ENCODE data around the gene EPHA7. TPM values are rescaled to one million over a fixed set of nuclear protein-coding genes. Genes with fewer than 3 reads are reported as not detected.

EPHA7 gene
- polyA plus RNA-seq, 2 of the 4 experiments (the other 2 are of a cell fraction) = 0.45 to 0.56 TPM

DNA sequence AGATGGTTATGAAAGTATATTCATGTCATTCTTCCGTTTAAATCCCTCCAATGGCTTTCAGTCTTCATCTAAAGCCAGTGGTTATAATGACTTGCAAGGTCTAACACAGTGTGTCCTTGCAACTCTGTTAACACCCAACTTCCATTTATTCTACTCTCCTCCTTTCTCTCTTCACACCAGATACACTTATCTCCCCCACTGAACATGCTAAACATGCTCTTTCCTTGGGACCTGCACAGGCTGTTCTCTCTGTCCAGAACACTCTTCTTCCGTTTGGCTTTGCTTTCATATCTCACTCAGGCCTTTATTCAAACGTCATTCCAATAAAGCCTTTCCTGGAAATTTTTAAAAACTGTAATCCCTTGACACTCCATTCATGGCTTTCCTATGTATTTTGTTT, 91.5 kb downstream of the EPHA7 start:
- TF ChIP-seq JUN (IDR thresholded peaks at IDR 0.05) = no peak
- TF ChIP-seq HOXA7 (CRISPR knock-in tag; IDR thresholded peaks at IDR 0.05) = no peak
- no peak for TF ChIP-seq RCOR1 (IDR thresholded peaks at IDR 0.05; ENCODE audit: low read depth, low read length)
- no peak for TF ChIP-seq CEBPB (IDR thresholded peaks at IDR 0.05)
- WGBS (ENCODE audit: missing lambda C conversion rate) = 5% methylated on average over 3 of the region's 3 CpGs
- H3K9me3 ChIP-seq = no peaks in the 10 kb centered on the region
- H3K4me2 ChIP-seq = no peak overlapping the region
- CTCF ChIA-PET = no interaction called here
- FAIRE-seq (no peak), ATAC-seq (no peak), DNase-seq (ENCODE audit: low read depth in 1 of 2, low spot score in 1 of 2) (no peak)
- H3K27ac ChIP-seq = no peak overlapping the region
- H3K4me1 ChIP-seq = no peaks in the 10 kb centered on the region
- POLR2A ChIA-PET = no interaction called here
- H3K4me3 ChIP-seq = no peak overlapping the region

DNA sequence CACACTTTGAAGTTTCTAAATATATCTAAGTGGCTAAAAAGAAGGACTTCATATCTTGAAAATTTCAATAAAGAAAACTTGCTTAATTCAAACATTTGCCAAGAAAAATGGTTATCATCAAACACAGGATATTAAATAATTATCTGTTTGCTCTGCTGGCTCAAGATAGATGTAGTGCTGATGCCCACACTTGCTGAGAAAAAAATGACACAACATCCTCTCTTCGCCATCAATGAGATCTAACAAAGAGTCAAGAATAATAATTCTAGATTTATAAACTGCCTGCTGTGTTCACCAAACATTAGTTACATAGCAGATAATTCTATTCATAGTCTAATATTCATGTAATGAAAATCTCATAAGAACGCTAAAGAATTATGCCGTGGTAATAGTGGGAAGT, 93.6 kb downstream of the EPHA7 start:
- CTCF ChIA-PET = no interaction called here
- no peaks in the 10 kb centered on the region for H3K4me1 ChIP-seq

DNA sequence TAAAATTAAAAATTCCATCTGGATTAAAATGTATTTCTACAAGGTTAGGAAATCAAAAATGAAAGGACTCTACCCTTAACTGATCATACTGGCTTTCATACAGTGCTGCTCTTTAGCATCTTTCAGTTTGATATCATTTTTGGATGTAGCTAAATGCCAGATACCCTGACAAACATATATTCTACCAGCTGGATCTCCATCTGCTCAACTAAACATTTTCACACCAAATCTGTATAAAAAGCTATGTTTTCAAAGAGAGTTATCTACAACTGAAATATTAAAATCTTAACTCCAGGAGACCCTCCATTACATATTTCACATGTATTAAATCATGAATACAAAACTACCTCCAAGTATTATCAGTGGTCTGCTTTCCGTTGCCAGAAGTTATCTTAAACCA, 95.7 kb downstream of the EPHA7 start:
- H3K4me3 ChIP-seq = no peak overlapping the region
- 8% methylated on average over 1 of the region's 1 CpG for WGBS (ENCODE audit: missing lambda C conversion rate)
- FAIRE-seq = no peak
- no peak overlapping the region for H3K4me2 ChIP-seq
- ChIA-PET CTCF (no interaction called here), POLR2A (no interaction called here)
- TF ChIP-seq FOXS1 (CRISPR knock-in tag; IDR thresholded peaks at IDR 0.05) (no peak), MYC (IDR thresholded peaks at IDR 0.05; ENCODE audit: borderline replicate concordance, low read length) (no peak), SREBF2 (IDR thresholded peaks at IDR 0.05) (no peak), PHF8 (IDR thresholded peaks at IDR 0.05; ENCODE audit: borderline replicate concordance, low read depth) (no peak), SMC3 (IDR thresholded peaks at IDR 0.05) (no peak), TFCP2L1 (CRISPR knock-in tag; IDR thresholded peaks at IDR 0.05) (no peak), RFX5 (IDR thresholded peaks at IDR 0.05) (no peak), POLR2A (IDR thresholded peaks at IDR 0.05; ENCODE audit: low read length) (no peak), HOXB13 (CRISPR knock-in tag; IDR thresholded peaks at IDR 0.05; ENCODE audit: low read depth) (no peak), CBX2 (IDR thresholded peaks at IDR 0.05; ENCODE audit: borderline replicate concordance, low read depth) (no peak), ESRRA (IDR thresholded peaks at IDR 0.05; ENCODE audit: borderline replicate concordance, low read length) (no peak), POLR2AphosphoS2 (conservative IDR thresholded peaks at IDR 0.05; ENCODE audit: low read length) (no peak)
- H3K9me3 ChIP-seq = no peaks in the 10 kb centered on the region
- no peak for DNase-seq (ENCODE audit: low read depth in 1 of 2, low spot score in 1 of 2)
- no peaks in the 10 kb centered on the region for H3K4me1 ChIP-seq
- no peak for ATAC-seq
- no peak overlapping the region for H3K27ac ChIP-seq

More for the DNA sequence above, 93.6 kb downstream of the EPHA7 start:
- FAIRE-seq = no peak
- Histone ChIP-seq H3K9me3 (no peaks in the 10 kb centered on the region), H3K4me3 (no peak overlapping the region), H3K27ac (no peak overlapping the region), H3K4me2 (no peak overlapping the region)
- no peak for DNase-seq (ENCODE audit: low read depth in 1 of 2, low spot score in 1 of 2)
- POLR2A ChIA-PET = no interaction called here
- WGBS (ENCODE audit: missing lambda C conversion rate) = 15% methylated on average over 3 of the region's 3 CpGs
- TF ChIP-seq NPAS2 (CRISPR knock-in tag; IDR thresholded peaks at IDR 0.05; ENCODE audit: borderline replicate concordance) (no peak), RFX5 (IDR thresholded peaks at IDR 0.05) (no peak), HEYL (CRISPR knock-in tag; IDR thresholded peaks at IDR 0.05) (no peak), JUN (IDR thresholded peaks at IDR 0.05) (no peak), ESRRA (IDR thresholded peaks at IDR 0.05; ENCODE audit: borderline replicate concordance, low read length) (no peak), KDM5A (IDR thresholded peaks at IDR 0.05) (no peak), EHMT2 (IDR thresholded peaks at IDR 0.05; ENCODE audit: low read depth) (no peak), MAZ (IDR thresholded peaks at IDR 0.05; ENCODE audit: borderline replicate concordance, low read depth, low read length) (no peak), HDAC2 (IDR thresholded peaks at IDR 0.05) (no peak), GATA3 (IDR thresholded peaks at IDR 0.05; ENCODE audit: borderline replicate concordance) (no peak), HOXB5 (CRISPR knock-in tag; IDR thresholded peaks at IDR 0.05) (no peak)
- TF ChIP-seq, protein P1, sequence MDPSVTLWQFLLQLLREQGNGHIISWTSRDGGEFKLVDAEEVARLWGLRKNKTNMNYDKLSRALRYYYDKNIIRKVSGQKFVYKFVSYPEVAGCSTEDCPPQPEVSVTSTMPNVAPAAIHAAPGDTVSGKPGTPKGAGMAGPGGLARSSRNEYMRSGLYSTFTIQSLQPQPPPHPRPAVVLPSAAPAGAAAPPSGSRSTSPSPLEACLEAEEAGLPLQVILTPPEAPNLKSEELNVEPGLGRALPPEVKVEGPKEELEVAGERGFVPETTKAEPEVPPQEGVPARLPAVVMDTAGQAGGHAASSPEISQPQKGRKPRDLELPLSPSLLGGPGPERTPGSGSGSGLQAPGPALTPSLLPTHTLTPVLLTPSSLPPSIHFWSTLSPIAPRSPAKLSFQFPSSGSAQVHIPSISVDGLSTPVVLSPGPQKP (IDR thresholded peaks at IDR 0.05; ENCODE audit: low read depth, low read length) = no peak
- TF ChIP-seq, protein P2, sequence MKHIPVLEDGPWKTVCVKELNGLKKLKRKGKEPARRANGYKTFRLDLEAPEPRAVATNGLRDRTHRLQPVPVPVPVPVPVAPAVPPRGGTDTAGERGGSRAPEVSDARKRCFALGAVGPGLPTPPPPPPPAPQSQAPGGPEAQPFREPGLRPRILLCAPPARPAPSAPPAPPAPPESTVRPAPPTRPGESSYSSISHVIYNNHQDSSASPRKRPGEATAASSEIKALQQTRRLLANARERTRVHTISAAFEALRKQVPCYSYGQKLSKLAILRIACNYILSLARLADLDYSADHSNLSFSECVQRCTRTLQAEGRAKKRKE (CRISPR knock-in tag; IDR thresholded peaks at IDR 0.05; ENCODE audit: low read depth) = no peak
- TF ChIP-seq, protein P3, sequence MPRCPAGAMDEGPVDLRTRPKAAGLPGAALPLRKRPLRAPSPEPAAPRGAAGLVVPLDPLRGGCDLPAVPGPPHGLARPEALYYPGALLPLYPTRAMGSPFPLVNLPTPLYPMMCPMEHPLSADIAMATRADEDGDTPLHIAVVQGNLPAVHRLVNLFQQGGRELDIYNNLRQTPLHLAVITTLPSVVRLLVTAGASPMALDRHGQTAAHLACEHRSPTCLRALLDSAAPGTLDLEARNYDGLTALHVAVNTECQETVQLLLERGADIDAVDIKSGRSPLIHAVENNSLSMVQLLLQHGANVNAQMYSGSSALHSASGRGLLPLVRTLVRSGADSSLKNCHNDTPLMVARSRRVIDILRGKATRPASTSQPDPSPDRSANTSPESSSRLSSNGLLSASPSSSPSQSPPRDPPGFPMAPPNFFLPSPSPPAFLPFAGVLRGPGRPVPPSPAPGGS (IDR thresholded peaks at IDR 0.05) = no peak
- no peak for ATAC-seq
